MM.1S (cell line): ENCODE data around the gene KCNK2.

ENCODE experiments used
- DNase-seq: peaks from one replicate; pipeline ENCODE4 v3.0.0-alpha.2; 2015
- H2AFZ ChIP-seq: fragments of 300-600 bp; sonication (generic); 2 replicates; pipeline ENCODE4 v1.6.0; 2016; ENCODE audit warnings: antibody characterized with exemption, low read length
- H3F3A ChIP-seq: fragments of 300-600 bp; sonication (generic); 2 replicates; pipeline ENCODE4 v1.6.1; 2016; ENCODE audit warnings: mild to moderate bottlenecking, antibody characterized with exemption, low read length, moderate library complexity, mixed read lengths; ENCODE audit not compliant: insufficient read depth
- H3K27ac ChIP-seq: fragments of 300-600 bp; sonication (generic); 2 replicates; pipeline ENCODE4 v1.5.1; 2016; ENCODE audit warnings: mild to moderate bottlenecking, low read length
- H3K27me3 ChIP-seq: fragments of 300-600 bp; sonication (generic); replicated peaks from 2 replicates; pipeline ENCODE4 v1.6.0; 2016; ENCODE audit warnings: low read length; ENCODE audit not compliant: insufficient read depth
- H3K36me3 ChIP-seq: fragments of 300-600 bp; sonication (generic); replicated peaks from 2 replicates; pipeline ENCODE4 v1.6.1; 2016; ENCODE audit warnings: mild to moderate bottlenecking, low read length, mixed read lengths; ENCODE audit not compliant: insufficient read depth
- H3K4me1 ChIP-seq: fragments of 300-600 bp; sonication (generic); 2 replicates; pipeline ENCODE4 v1.6.1; 2016; ENCODE audit warnings: low read length, mixed read lengths
- H3K4me2 ChIP-seq: fragments of 300-600 bp; sonication (generic); 2 replicates; pipeline ENCODE4 v1.6.0; 2016; ENCODE audit warnings: low read depth, low read length
- H3K4me3 ChIP-seq: fragments of 300-600 bp; sonication (generic); 2 replicates; pipeline ENCODE4 v1.5.1; 2016; ENCODE audit warnings: low read length, mixed read lengths
- H3K79me2 ChIP-seq: fragments of 300-600 bp; sonication (generic); 2 replicates; pipeline ENCODE4 v1.6.1; 2016; ENCODE audit warnings: mixed run types, low read length, mixed read lengths
- H3K9ac ChIP-seq: fragments of 300-600 bp; sonication (generic); 2 replicates; pipeline ENCODE4 v1.6.1; 2016; ENCODE audit warnings: low read length, mixed read lengths
- H3K9me2 ChIP-seq: fragments of 300-600 bp; sonication (generic); replicated peaks from 2 replicates; pipeline ENCODE4 v1.6.1; 2016; ENCODE audit warnings: mild to moderate bottlenecking, low read length, mixed read lengths; ENCODE audit not compliant: insufficient read depth
- H3K9me3 ChIP-seq: fragments of 300-600 bp; sonication (generic); replicated peaks from 2 replicates; pipeline ENCODE4 v1.6.1; 2016; ENCODE audit warnings: mild to moderate bottlenecking, low read length, mixed read lengths; ENCODE audit not compliant: insufficient read depth
- H4K20me1 ChIP-seq: fragments of 300-600 bp; sonication (generic); 2 replicates; pipeline ENCODE4 v1.6.1; 2016; ENCODE audit warnings: mild to moderate bottlenecking, low read length, moderate library complexity, mixed read lengths; ENCODE audit not compliant: insufficient read depth
- EZH2 ChIP-seq: fragments of 300-600 bp; sonication (generic); optimal IDR thresholded peaks from 2 replicates; pipeline ENCODE3; 2017; ENCODE audit warnings: low read depth, mild to moderate bottlenecking, antibody characterized with exemption, low read length, mixed read lengths
- EZH2phosphoT487 ChIP-seq: fragments of 300-600 bp; sonication (generic); IDR thresholded peaks from 2 replicates; pipeline ENCODE4 v1.6.1; 2018; ENCODE audit warnings: antibody characterized with exemption, low read length
- TF ChIP-seq, protein P1 (sequence below): fragments of 300-600 bp; sonication (generic); IDR thresholded peaks from 2 replicates; pipeline ENCODE4 v1.5.1; 2016; ENCODE audit warnings: antibody characterized with exemption, low read length, mixed read lengths

The KCNK2 gene

DNA sequence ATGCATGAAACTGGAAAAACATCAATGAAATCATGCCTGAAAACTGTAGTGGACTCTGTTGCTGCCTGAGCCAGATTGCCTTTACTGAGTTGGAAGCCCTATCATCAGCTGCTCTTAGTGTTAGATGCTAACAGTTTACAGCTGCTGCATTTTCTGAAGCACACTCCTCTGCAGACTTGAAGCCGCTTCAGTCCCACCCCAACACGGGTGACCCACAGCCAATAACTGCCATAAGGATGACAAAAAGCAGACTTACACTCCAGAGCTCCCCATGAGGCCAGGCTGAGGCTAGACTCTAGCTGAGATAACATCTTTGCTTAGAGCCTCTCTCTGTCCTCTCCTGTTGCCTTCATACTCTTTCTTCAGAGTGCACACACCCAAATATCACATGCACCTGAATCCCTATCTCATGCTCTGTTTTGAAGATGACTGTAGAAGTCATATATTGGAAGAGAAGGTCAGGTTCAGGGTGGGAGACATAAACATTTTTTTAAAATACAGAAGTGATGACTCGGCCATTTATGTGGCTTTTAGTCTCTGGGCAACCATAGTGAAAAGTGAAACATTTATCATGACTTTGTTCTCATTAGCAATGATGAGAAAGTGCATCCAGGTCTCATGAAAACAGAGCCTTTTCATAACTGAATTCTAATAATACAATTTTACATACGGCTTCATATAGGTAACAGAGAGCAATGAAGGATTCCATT, 161.0 kb downstream of the KCNK2 start:
- no peaks in the 10 kb centered on the region for H3F3A ChIP-seq
- no peak overlapping the region for H3K4me3 ChIP-seq
- no peaks in the 10 kb centered on the region for H3K4me1 ChIP-seq
- H3K9me2 ChIP-seq: no peaks in the 10 kb centered on the region
- no peak overlapping the region for H3K27ac ChIP-seq
- TF ChIP-seq EZH2phosphoT487 (no peak), EZH2 (no peak)
- TF ChIP-seq, protein P1, sequence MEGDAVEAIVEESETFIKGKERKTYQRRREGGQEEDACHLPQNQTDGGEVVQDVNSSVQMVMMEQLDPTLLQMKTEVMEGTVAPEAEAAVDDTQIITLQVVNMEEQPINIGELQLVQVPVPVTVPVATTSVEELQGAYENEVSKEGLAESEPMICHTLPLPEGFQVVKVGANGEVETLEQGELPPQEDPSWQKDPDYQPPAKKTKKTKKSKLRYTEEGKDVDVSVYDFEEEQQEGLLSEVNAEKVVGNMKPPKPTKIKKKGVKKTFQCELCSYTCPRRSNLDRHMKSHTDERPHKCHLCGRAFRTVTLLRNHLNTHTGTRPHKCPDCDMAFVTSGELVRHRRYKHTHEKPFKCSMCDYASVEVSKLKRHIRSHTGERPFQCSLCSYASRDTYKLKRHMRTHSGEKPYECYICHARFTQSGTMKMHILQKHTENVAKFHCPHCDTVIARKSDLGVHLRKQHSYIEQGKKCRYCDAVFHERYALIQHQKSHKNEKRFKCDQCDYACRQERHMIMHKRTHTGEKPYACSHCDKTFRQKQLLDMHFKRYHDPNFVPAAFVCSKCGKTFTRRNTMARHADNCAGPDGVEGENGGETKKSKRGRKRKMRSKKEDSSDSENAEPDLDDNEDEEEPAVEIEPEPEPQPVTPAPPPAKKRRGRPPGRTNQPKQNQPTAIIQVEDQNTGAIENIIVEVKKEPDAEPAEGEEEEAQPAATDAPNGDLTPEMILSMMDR: no peak
- no peaks in the 10 kb centered on the region for H3K36me3 ChIP-seq
- H3K9ac ChIP-seq: no peak overlapping the region
- no peak overlapping the region for H3K4me2 ChIP-seq
- H4K20me1 ChIP-seq: no peaks in the 10 kb centered on the region
- DNase-seq: no peak
- H3K27me3 ChIP-seq: no peaks in the 10 kb centered on the region
- H2AFZ ChIP-seq: no peak overlapping the region
- H3K9me3 ChIP-seq: no peaks in the 10 kb centered on the region
- H3K79me2 ChIP-seq: no peaks in the 10 kb centered on the region

DNA sequence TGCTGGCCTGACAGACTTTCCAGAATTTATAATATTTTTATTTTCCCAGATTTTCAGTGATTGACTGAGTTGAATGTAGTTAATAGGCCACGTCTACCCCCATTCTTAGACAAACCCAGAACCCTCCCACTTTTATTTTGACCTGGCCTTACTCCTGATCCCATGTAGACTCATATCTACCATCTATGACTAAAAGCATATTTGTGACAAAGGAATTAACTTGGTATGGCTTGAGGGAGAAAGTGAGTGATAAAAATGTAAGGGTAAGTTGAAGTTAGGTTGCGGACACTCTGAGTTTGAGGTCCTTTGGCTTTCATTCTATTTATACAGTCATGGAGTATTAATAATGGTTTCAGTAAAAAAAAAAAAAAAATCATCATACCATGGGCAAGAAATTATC, 168.4 kb downstream of the KCNK2 start:
- no peaks in the 10 kb centered on the region for H4K20me1 ChIP-seq
- H3K4me2 ChIP-seq: no peak overlapping the region
- no peaks in the 10 kb centered on the region for H3K27me3 ChIP-seq
- no peak overlapping the region for H3K4me3 ChIP-seq
- TF ChIP-seq EZH2phosphoT487: no peak
- TF ChIP-seq, protein P1: no peak
- TF ChIP-seq EZH2: no peak
- DNase-seq: no peak
- no peak overlapping the region for H2AFZ ChIP-seq
- H3K79me2 ChIP-seq: no peaks in the 10 kb centered on the region
- no peaks in the 10 kb centered on the region for H3K36me3 ChIP-seq
- H3K9me3 ChIP-seq: no peaks in the 10 kb centered on the region
- no peaks in the 10 kb centered on the region for H3F3A ChIP-seq
- no peak overlapping the region for H3K9ac ChIP-seq
- no peak overlapping the region for H3K27ac ChIP-seq
- H3K9me2 ChIP-seq: no peaks in the 10 kb centered on the region
- H3K4me1 ChIP-seq: no peaks in the 10 kb centered on the region

DNA sequence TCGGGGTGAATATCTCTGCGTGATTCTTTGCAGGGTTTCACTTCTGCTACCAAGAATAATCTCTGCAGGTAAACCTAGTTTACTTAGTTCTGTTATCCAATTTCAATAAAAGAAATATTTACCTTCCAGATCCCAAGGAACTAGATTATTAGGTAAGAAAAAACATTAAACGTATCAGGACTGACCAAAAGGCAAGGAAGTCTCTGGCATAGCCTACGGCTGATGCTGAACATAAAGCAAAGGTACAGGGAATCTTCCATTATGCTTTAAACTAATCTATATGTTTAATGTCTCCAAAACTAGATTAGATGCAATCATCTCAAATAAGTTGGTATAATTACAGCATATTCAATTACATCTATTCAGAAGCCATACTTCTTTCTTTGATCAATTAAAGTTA, 168.9 kb downstream of the KCNK2 start:
- no peak overlapping the region for H3K4me2 ChIP-seq
- H3K9me2 ChIP-seq: no peaks in the 10 kb centered on the region
- no peaks in the 10 kb centered on the region for H3K9me3 ChIP-seq
- H3K4me3 ChIP-seq: no peak overlapping the region
- DNase-seq: no peak
- no peaks in the 10 kb centered on the region for H3K79me2 ChIP-seq
- no peak overlapping the region for H3K9ac ChIP-seq
- no peaks in the 10 kb centered on the region for H4K20me1 ChIP-seq
- no peaks in the 10 kb centered on the region for H3K4me1 ChIP-seq
- no peaks in the 10 kb centered on the region for H3K36me3 ChIP-seq
- no peak overlapping the region for H2AFZ ChIP-seq
- H3F3A ChIP-seq: no peaks in the 10 kb centered on the region
- H3K27me3 ChIP-seq: no peaks in the 10 kb centered on the region
- TF ChIP-seq, protein P1: no peak
- TF ChIP-seq EZH2phosphoT487 (no peak), EZH2 (no peak)
- H3K27ac ChIP-seq: no peak overlapping the region
